SK-N-SH (cell line): ENCODE data around the gene DNM2. TPM values are rescaled to one million over a fixed set of nuclear protein-coding genes. Genes with fewer than 3 reads are reported as not detected.
A peak's percentile ranks its signal among the peaks of the same experiment; 100 is the strongest.

Source experiments
- CTCF ChIA-PET: fragments of 300-600, 350-600 bp; formaldehyde crosslinking; extraction: SDS; loops from one replicate; lab custom pipeline; 2021; lab: Yijun Ruan, JAX
- POLR2A ChIA-PET: fragments of 350-600 bp; sonication (Branson Sonifier 250); formaldehyde crosslinking; extraction: SDS; loops from one replicate; lab custom pipeline; 2020; ENCODE audit warnings: antibody characterized with exemption, inconsistent platforms; lab: Yijun Ruan, JAX
- DNase-seq: peaks from one replicate; pipeline ENCODE4 v3.0.0; 2012
- H2AFZ ChIP-seq: fragments of 200-600 bp; sonication (generic); 2 replicates; pipeline ENCODE4 v1.8.1; 2016; ENCODE audit warnings: antibody characterized with exemption, mild to moderate bottlenecking, low read depth
- H3F3A ChIP-seq: fragments of 200-600 bp; sonication (generic); replicated peaks from 2 replicates; pipeline ENCODE3; 2016; ENCODE audit warnings: antibody characterized with exemption, mild to moderate bottlenecking; ENCODE audit not compliant: insufficient read depth
- H3K27ac ChIP-seq, 2 experiments: fragments of 200-500 bp in 1 of 2; fragments of 200-600 bp in 1 of 2; sonication (Bioruptor generic) in 1 of 2; sonication (generic), shearing (Covaris generic) in 1 of 2; 2 replicates each; pipeline versions ENCODE4 v1.5.1 to v1.6.1; 2014 to 2016; ENCODE audit warnings: low read depth in 2 of 2, inconsistent platforms in 1 of 2, low read length in 1 of 2, mild to moderate bottlenecking in 1 of 2, mixed read lengths in 1 of 2
- H3K27me3 ChIP-seq: fragments of 200-600 bp; sonication (generic), shearing (Covaris generic); 2 replicates; pipeline ENCODE4 v1.6.1; 2016; ENCODE audit warnings: mixed run types; ENCODE audit not compliant: insufficient read depth
- H3K36me3 ChIP-seq, 2 experiments: fragments of 200-500 bp in 1 of 2; fragments of 200-600 bp in 1 of 2; sonication (Bioruptor generic) in 1 of 2; sonication (generic) in 1 of 2; replicated peaks in 1 of 2; 2 replicates each; pipeline versions ENCODE3 to v1.5.1; 2014 to 2016; ENCODE audit warnings: low read length in 1 of 2, mild to moderate bottlenecking in 1 of 2; ENCODE audit not compliant: insufficient read depth in 2 of 2, control insufficient read depth in 1 of 2
- H3K4me1 ChIP-seq, 2 experiments: fragments of 200-500 bp in 1 of 2; fragments of 200-600 bp in 1 of 2; sonication (Bioruptor generic) in 1 of 2; sonication (generic), shearing (Covaris generic) in 1 of 2; 2 replicates each; pipeline versions ENCODE4 v1.5.1 to v1.6.1; 2014 to 2016; ENCODE audit warnings: low read depth in 1 of 2, low read length in 1 of 2, mixed run types in 1 of 2; ENCODE audit not compliant: insufficient read depth in 2 of 2, control insufficient read depth in 1 of 2
- H3K4me2 ChIP-seq: fragments of 200-600 bp; sonication (generic), shearing (Covaris generic); 2 replicates; pipeline ENCODE4 v1.6.1; 2017; ENCODE audit warnings: mixed run types
- H3K4me3 ChIP-seq, 2 experiments: fragments of 200-500 bp in 1 of 2; fragments of 200-600 bp in 1 of 2; sonication (Bioruptor generic) in 1 of 2; sonication (generic), shearing (Covaris generic) in 1 of 2; 2 replicates each; pipeline versions ENCODE4 v1.5.1 to v1.8.1; 2014 to 2016; ENCODE audit warnings: low read depth in 2 of 2, inconsistent platforms in 1 of 2, low read length in 1 of 2, mild to moderate bottlenecking in 1 of 2, mixed read lengths in 1 of 2, moderate library complexity in 1 of 2
- H3K79me2 ChIP-seq: fragments of 200-600 bp; sonication (generic); 2 replicates; pipeline ENCODE4 v1.8.1; 2017; ENCODE audit warnings: mild to moderate bottlenecking; ENCODE audit not compliant: insufficient read depth
- H3K9ac ChIP-seq: fragments of 200-600 bp; sonication (generic); 2 replicates; pipeline ENCODE4 v1.6.1; 2017; ENCODE audit warnings: mixed run types
- H3K9me2 ChIP-seq: fragments of 200-600 bp; sonication (generic); 2 replicates; pipeline ENCODE4 v1.6.1; 2017; ENCODE audit warnings: mixed run types
- H3K9me3 ChIP-seq: fragments of 200-600 bp; sonication (generic); 2 replicates; pipeline ENCODE4 v1.6.1; 2017; ENCODE audit warnings: mixed run types, mild to moderate bottlenecking, moderate library complexity
- H4K20me1 ChIP-seq: fragments of 200-600 bp; sonication (generic); 2 replicates; pipeline ENCODE4 v1.6.1; 2017; ENCODE audit warnings: mild to moderate bottlenecking, mixed run types; ENCODE audit not compliant: insufficient read depth
- EP300 ChIP-seq, 2 experiments: IDR thresholded peaks; 2 replicates each; pipeline versions ENCODE4 v1.4.0 to v1.6.1; 2012; ENCODE audit warnings: borderline replicate concordance in 1 of 2, low read depth in 1 of 2, low read length in 1 of 2
- EZH2phosphoT487 ChIP-seq: fragments of 200-600 bp; sonication (generic); IDR thresholded peaks from 2 replicates; pipeline ENCODE4 v1.6.1; 2017; ENCODE audit warnings: low read depth, mixed run types, mild to moderate bottlenecking, antibody characterized with exemption, moderate library complexity, borderline replicate concordance
- FOSL2 ChIP-seq: IDR thresholded peaks from 2 replicates; pipeline ENCODE4 v1.4.0; 2012; ENCODE audit warnings: low read depth, mild to moderate bottlenecking, moderate library complexity, borderline replicate concordance
- FOXJ3 ChIP-seq: sonication (generic); formaldehyde crosslinking; IDR thresholded peaks from 2 replicates; pipeline ENCODE4 v1.5.1; 2020; ENCODE audit warnings: mild to moderate bottlenecking, missing genetic modification reagents
- FOXM1 ChIP-seq: IDR thresholded peaks from 2 replicates; pipeline ENCODE4 v1.4.0; 2012; ENCODE audit warnings: low read depth, mild to moderate bottlenecking
- IRF3 ChIP-seq: fragments of 150-350 bp; IDR thresholded peaks from 2 replicates; pipeline ENCODE4 v1.6.1; 2016; ENCODE audit warnings: mild to moderate bottlenecking, low read depth, low read length
- MXI1 ChIP-seq: IDR thresholded peaks from 2 replicates; pipeline ENCODE4 v1.6.1; 2012; ENCODE audit warnings: mild to moderate bottlenecking, low read depth, low read length, improper control_type of control experiment
- POLR2AphosphoS5 ChIP-seq: IDR thresholded peaks from 2 replicates; pipeline ENCODE4 v1.6.1; 2012; ENCODE audit warnings: low read depth, low read length
- RAD21 ChIP-seq: IDR thresholded peaks from 2 replicates; pipeline ENCODE4 v1.6.1; 2012; ENCODE audit warnings: mild to moderate bottlenecking, low read length
- RFX5 ChIP-seq: IDR thresholded peaks from 2 replicates; pipeline ENCODE4 v1.6.1; 2012; ENCODE audit warnings: mild to moderate bottlenecking, improper control_type of control experiment, low read length
- TAF1 ChIP-seq: IDR thresholded peaks from 2 replicates; pipeline ENCODE4 v1.6.1; 2012; ENCODE audit warnings: low read depth, mild to moderate bottlenecking, low read length, moderate library complexity, borderline replicate concordance
- YY1 ChIP-seq: IDR thresholded peaks from 2 replicates; pipeline ENCODE4 v1.4.0; 2012; ENCODE audit warnings: low read depth, mild to moderate bottlenecking
- WGBS: methylation state at CpG from one replicate; pipeline ENCODE4 v1.1.6; 2017; ENCODE audit warnings: low lambda C conversion rate; 5-methylcytosine and 5-hydroxymethylcytosine counted together
- polyA plus RNA-seq, 3 experiments: library from polyadenylated mRNA; depleted of rRNA; stranded (reverse); fragments of >200 nt; gene quantifications; 2 replicates each; pipeline ENCODE4 v1.2.3, GENCODE V29; 2012
- TF ChIP-seq, protein P1 (sequence below): IDR thresholded peaks from 2 replicates; pipeline ENCODE4 v1.4.0; 2012; ENCODE audit warnings: low read depth

DNM2 gene
- polyA plus RNA-seq, 1 of the 3 experiments (the other 2 are of a cell fraction), result 52.5 TPM

GRCh38 chr19:10872546-10873107, 154.7 kb downstream of the DNM2 start:
- H3K4me1 ChIP-seq, result peaks cover 8 to 17% of the 10 kb centered on the region in 2 experiments; a peak in 2 of 4 replicates
- H3K79me2 ChIP-seq, result peaks cover 60% of the 10 kb centered on the region
- H2AFZ ChIP-seq, result 0 out of 2 replicates have a peak overlapping the region, but pooled peaks have one; percentile 67
- ChIA-PET POLR2A (interaction anchor here (1.0 to 1.2 kb wide), 4 partner anchors 8 to 156 kb away, joined by 3 to 4 read pairs (median 4); partner anchors contain the start of gene TMED1), CTCF (interaction anchor here (0.8 to 3.0 kb wide), 18 partner anchors 8 to 155 kb away, joined by 3 to 49 read pairs (median 4); partner anchors contain the start of genes DNM2 and TMED1)
- H3K4me3 ChIP-seq, result peak overlapping the region; percentile 67 to 93
- peak overlapping the region; percentile 96 for H3K4me2 ChIP-seq
- peak overlapping the region in 1 of 2 experiments; percentile 58; a peak in 2 of 4 replicates for H3K27ac ChIP-seq
- no peaks in the 10 kb centered on the region for H3K36me3 ChIP-seq
- no peaks in the 10 kb centered on the region for H3K9me2 ChIP-seq
- peaks cover 21% of the 10 kb centered on the region; the same call in 1 of the 2 replicates for H4K20me1 ChIP-seq
- TF ChIP-seq, protein P1, sequence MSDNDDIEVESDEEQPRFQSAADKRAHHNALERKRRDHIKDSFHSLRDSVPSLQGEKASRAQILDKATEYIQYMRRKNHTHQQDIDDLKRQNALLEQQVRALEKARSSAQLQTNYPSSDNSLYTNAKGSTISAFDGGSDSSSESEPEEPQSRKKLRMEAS, result peak; percentile 59
- no peak for TF ChIP-seq EP300 (IDR thresholded peaks at IDR 0.05; ENCODE audit: borderline replicate concordance in 1 of 2, low read depth in 1 of 2, low read length in 1 of 2)
- peaks cover 9% of the 10 kb centered on the region for H3F3A ChIP-seq
- WGBS, result 21% methylated on average over 15 of the region's 16 CpGs
- H3K9me3 ChIP-seq, result no peaks in the 10 kb centered on the region
- no peak for DNase-seq
- H3K9ac ChIP-seq, result peak overlapping the region; percentile 88
- no peaks in the 10 kb centered on the region for H3K27me3 ChIP-seq

DNA sequence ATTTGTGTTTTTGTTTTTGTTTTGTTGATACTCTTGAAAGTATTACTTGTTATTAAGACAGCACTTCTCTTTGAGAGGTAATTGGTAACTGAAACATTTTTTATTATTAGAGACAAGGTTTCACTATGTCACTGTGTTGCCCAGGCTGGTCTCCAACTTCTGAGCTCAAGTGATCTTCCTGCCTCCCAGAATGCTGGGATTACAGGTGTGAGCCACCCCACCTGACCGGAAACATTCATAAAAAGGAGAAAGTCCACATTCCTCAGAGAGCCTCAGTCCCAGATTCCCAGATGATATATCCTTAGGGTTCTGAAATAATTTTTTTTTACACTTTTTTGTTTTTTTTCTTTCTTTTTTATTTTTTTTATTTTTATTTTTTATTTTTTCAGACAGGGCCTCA, 156.1 kb downstream of the DNM2 start:
- CTCF ChIA-PET, result interaction anchor here (0.6 to 2.8 kb wide), 5 partner anchors 10 to 39 kb away, joined by 3 to 23 read pairs (median 8); no protein-coding TSS in a partner anchor
- Histone ChIP-seq H3K36me3 (no peaks in the 10 kb centered on the region), H3K4me2 (no peak overlapping the region), H3K9me2 (no peaks in the 10 kb centered on the region), H2AFZ (no peak overlapping the region), H3F3A (peaks cover 9% of the 10 kb centered on the region), H3K27ac (no peak overlapping the region), H3K79me2 (peaks cover 74% of the 10 kb centered on the region), H3K9me3 (no peaks in the 10 kb centered on the region), H3K4me3 (no peak overlapping the region), H3K9ac (no peak overlapping the region), H4K20me1 (peaks cover 29% of the 10 kb centered on the region; the same call in 1 of the 2 replicates), H3K27me3 (no peaks in the 10 kb centered on the region), H3K4me1 (peaks cover 8 to 23% of the 10 kb centered on the region in 2 experiments; a peak in 2 of 4 replicates)
- no peak for DNase-seq
- POLR2A ChIA-PET, result no interaction called here
- WGBS, result 90% methylated on average over 1 of the region's 1 CpG
- no peak for TF ChIP-seq YY1
- TF ChIP-seq FOXM1, result no peak
- no peak for TF ChIP-seq EZH2phosphoT487
- TF ChIP-seq FOXJ3, result no peak
- no peak for TF ChIP-seq POLR2AphosphoS5
- TF ChIP-seq MXI1, result no peak
- no peak for TF ChIP-seq IRF3
- TF ChIP-seq RFX5, result no peak
- TF ChIP-seq RAD21, result no peak
- no peak for TF ChIP-seq TAF1
- no peak for TF ChIP-seq FOSL2
- TF ChIP-seq, all 33 proteins: peak for 0
